HG02870 (cell line): ENCODE data around the gene CCL8.

Source experiments
- ATAC-seq: cut with Tn5 transposase; IDR thresholded peaks from one replicate; pipeline ENCODE4 v1.9.1; 2021; ENCODE audit warnings: mild to moderate bottlenecking, moderate library complexity; ENCODE audit not compliant: unreplicated experiment

Gene CCL8

GRCh38 chr17:34366529-34367107 lies 47.4 kb downstream of the CCL8 start:
- no peak for ATAC-seq

GRCh38 chr17:34367486-34368195 lies 48.4 kb downstream of the CCL8 start:
- ATAC-seq = no peak

GRCh38 chr17:34368196-34368945 lies 49.1 kb downstream of the CCL8 start:
- ATAC-seq = no peak

- no peak for ATAC-seq
Observed at GRCh38 chr17:34368946-34369500, 49.8 kb downstream of the CCL8 start.

DNA sequence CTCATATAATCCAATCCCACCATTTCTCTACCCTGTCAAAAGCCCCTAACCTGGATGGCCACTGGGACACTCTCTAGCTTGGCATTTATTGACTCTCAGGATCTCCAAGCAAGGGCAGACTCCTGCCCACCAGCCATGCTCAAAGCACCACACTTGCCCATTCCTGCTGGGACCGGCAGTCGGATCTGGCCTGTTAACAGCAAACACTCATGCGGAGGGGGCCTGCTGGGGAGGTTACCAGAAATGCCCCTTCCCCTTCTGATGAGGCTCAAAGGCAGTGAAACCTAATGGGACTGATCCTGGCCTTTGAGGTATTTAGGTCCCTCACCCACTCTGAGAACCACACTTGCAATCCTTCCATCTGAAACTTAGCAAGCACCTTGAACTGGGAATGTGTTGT lies 50.3 kb downstream of the CCL8 start:
- no peak for ATAC-seq

GRCh38 chr17:34370376-34370996 lies 51.3 kb downstream of the CCL8 start:
- ATAC-seq = no peak

DNA sequence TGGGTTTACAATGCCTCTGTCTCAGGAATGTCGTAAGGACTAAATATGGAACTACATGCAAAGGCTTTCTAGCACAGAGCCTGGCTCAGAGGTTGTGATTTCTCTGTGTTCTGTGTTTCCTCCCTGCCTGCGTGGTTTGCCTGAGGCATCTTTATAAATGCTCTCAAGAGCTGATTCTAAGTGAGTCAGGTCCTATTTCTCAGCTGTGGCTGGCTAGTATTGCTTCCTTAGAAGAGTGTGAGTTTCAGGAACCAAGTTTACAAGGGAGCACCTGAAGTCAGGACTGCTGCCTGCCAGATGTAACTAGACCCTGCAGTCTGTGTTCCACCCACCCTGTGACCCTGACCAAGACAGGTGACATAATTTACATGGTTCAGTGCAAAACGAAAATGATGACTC lies 51.8 kb downstream of the CCL8 start:
- ATAC-seq = no peak
